Gastrocnemius medialis (tissue), 4 donors: ENCODE data around the gene ACYP1. TPM values are rescaled to one million over a fixed set of nuclear protein-coding genes. Genes with fewer than 3 reads are reported as not detected.
A peak's percentile ranks its signal among the peaks of the same experiment; 100 is the strongest.

Experiments
- ATAC-seq, 2 donors: fragments of 150-250 bp; one replicate each; pipeline ENCODE4 v1.9.1; 2016
- DNase-seq, 2 donors: peaks; one replicate each; pipeline ENCODE4 v3.0.0-alpha.2; 2019
- H3K27ac ChIP-seq, 4 donors: fragments of 200-600 bp; sonication (generic); 1 replicate in 1 of 4; 2 replicates in 3 of 4; pipeline ENCODE4 v1.5.1; 2016 to 2018; ENCODE audit warnings: mild to moderate bottlenecking in 2 of 4, moderate library complexity in 1 of 4
- H3K27me3 ChIP-seq, 3 donors: fragments of 200-600 bp; sonication (generic) in 2 of 3; 1 replicate in 1 of 3; 2 replicates in 2 of 3; pipeline versions ENCODE4 v1.5.1 to v1.6.0; 2016 to 2019; ENCODE audit warnings: mild to moderate bottlenecking in 1 of 3, moderate library complexity in 1 of 3
- H3K36me3 ChIP-seq, 2 donors: fragments of 200-600 bp; sonication (generic) in 1 of 2; one replicate each; pipeline ENCODE4 v1.5.1; 2017 to 2018
- H3K4me1 ChIP-seq, 2 donors: fragments of 200-600 bp; sonication (generic) in 1 of 2; one replicate each; pipeline ENCODE4 v1.5.1; 2016 to 2017; ENCODE audit warnings: mild to moderate bottlenecking in 2 of 2
- H3K4me3 ChIP-seq, 4 donors: fragments of 200-600 bp; sonication (generic) in 3 of 4; 1 replicate in 1 of 4; 2 replicates in 3 of 4; pipeline ENCODE4 v1.5.1; 2016 to 2019; ENCODE audit warnings: mild to moderate bottlenecking in 2 of 4
- H3K9me3 ChIP-seq, 3 donors: fragments of 200-600 bp; sonication (generic) in 2 of 3; 1 replicate in 1 of 3; 2 replicates in 2 of 3; pipeline ENCODE4 v1.5.1; 2016 to 2019
- CTCF ChIP-seq, 5 experiments: fragments of 450-650 bp in 3 of 5; fragments of 200-600 bp in 2 of 5; sonication (generic) in 2 of 5; IDR thresholded peaks in 4 of 5; conservative IDR thresholded peaks in 1 of 5; 1 replicate in 4 of 5; 2 replicates in 1 of 5; pipeline ENCODE4 v1.5.1; 2016 to 2019; ENCODE audit warnings: antibody characterized with exemption in 5 of 5, mild to moderate bottlenecking in 3 of 5, moderate library complexity in 3 of 5
- POLR2A ChIP-seq, 2 donors: fragments of 450-650 bp; IDR thresholded peaks; one replicate each; pipeline ENCODE4 v1.6.1; 2017; ENCODE audit warnings: antibody characterized with exemption in 2 of 2, mild to moderate bottlenecking in 2 of 2, moderate library complexity in 2 of 2
- in situ Hi-C, 4 donors: fragments of 200-750 bp; cut with MboI; loops; one replicate each; pipeline versions ENCODE4 v1.15.0 to v1.8.0; 2017; ENCODE audit warnings: low sequenced_read_pairs in 4 of 4
- intact Hi-C: fragments of 100-400 bp; cut with DNase I; formaldehyde crosslinking; loops from one replicate; pipeline ENCODE4 v1.15.1; 2023; ENCODE audit warnings: low total_unique reads
- total RNA-seq, 4 donors: library from RNA; depleted of rRNA; stranded (reverse); fragments of >200 nt; gene quantifications; one replicate each; pipeline versions ENCODE4 v1.1.0 to v1.2.3, GENCODE V29; 2016

Gene ACYP1
- total RNA-seq, result 10 to 100 TPM; 12.8 to 41.2 (median 22.9) TPM

DNA sequence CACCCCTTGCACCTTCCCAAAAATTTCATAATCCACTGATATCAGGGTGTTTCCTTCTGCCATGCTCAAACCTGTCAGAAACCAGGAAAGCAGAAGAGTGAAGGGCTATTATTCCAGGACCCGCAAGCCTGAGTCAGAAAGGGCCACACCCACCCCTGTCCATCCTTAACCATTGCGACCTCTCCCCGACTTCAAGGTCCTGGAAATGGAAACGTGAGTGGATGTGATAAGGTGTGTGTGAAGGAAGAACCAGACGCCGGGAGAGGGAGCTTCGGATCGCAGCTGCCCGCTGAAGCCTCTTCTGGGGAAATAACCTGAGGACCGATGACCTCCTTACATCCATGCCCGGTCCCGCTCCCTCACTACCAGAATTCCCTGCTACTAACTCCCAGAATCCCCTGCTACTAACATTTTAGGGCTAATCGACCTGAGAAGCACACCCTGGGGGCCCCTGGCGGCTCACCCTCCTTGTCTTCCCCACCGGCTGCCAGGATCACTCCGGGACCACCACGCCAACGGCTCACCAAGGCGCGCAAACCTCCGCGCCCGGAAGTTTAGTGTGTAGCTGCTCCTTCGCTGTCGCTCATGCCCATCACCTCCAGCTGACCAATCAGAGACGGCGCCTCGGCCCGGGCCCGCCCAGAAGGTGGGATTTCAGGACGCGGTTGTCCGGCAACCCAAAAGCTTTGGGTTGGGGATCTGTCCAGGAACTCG is at the start of gene ACYP1:
Gene ACYP1 (minus strand): TSS at position 534 of the 714 bp plus-strand sequence. CDS start 471 bp downstream, at position 63.
- DNase-seq (peak; percentile 89 to 94), ATAC-seq (peak; percentile 92)
- H3K36me3 ChIP-seq, result no peaks in the 10 kb centered on the region
- H3K9me3 ChIP-seq, result no peaks in the 10 kb centered on the region
- peak within 1 kb of the TSS; percentile 74 to 84 (median 81) for H3K27ac ChIP-seq
- in situ Hi-C loops (no loop called here), intact Hi-C loops (loop anchor here (2.0 kb wide), 1 partner anchor 13 kb away; the partner anchor contains the start of gene MLH3)
- H3K4me1 ChIP-seq, result peaks cover 33 to 36% of the 10 kb centered on the region in 2 donors
- no peaks in the 10 kb centered on the region for H3K27me3 ChIP-seq
- TF ChIP-seq CTCF (IDR thresholded peaks at IDR 0.05 in 4 of 5, conservative IDR thresholded peaks at IDR 0.05 in 1 of 5) (no peak), POLR2A (IDR thresholded peaks at IDR 0.05) (no peak)
- peak within 1 kb of the TSS; percentile 66 to 88 (median 78) for H3K4me3 ChIP-seq

DNA sequence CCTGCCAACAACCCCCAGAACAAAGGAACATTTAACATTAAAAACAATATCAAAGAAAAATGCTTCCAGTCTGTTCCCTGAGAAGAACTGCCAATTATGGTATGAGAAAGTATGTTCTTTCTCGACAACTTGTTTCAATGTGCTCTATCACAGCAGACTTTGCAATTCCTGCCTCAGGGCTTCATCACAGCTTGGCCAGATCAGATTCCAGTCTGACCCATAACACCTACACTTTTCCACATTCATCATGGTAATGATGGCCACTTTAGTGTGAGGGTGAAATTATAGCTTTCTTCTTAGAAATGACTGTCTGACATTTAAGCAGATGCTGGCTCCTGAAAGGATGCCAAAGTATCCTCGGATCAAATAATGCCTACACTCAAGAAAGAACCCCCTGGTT is 46.1 kb upstream of the ACYP1 start:
- Histone ChIP-seq H3K27ac (no peak overlapping the region), H3K27me3 (no peaks in the 10 kb centered on the region), H3K4me1 (no peaks in the 10 kb centered on the region), H3K4me3 (no peak overlapping the region), H3K36me3 (peaks cover 2 to 100% of the 10 kb centered on the region in 2 donors), H3K9me3 (no peaks in the 10 kb centered on the region)
- TF ChIP-seq CTCF (IDR thresholded peaks at IDR 0.05 in 4 of 5, conservative IDR thresholded peaks at IDR 0.05 in 1 of 5) (no peak), POLR2A (IDR thresholded peaks at IDR 0.05) (no peak)
- DNase-seq (no peak), ATAC-seq (no peak)
- intact Hi-C loops (no loop called here), in situ Hi-C loops (no loop called here)

- H3K36me3 ChIP-seq, result peaks cover 0 to 91% of the 10 kb centered on the region in 2 donors
- H3K27ac ChIP-seq, result no peak overlapping the region
- H3K9me3 ChIP-seq, result no peaks in the 10 kb centered on the region
- ATAC-seq (no peak), DNase-seq (no peak)
- no peaks in the 10 kb centered on the region for H3K27me3 ChIP-seq
- intact Hi-C loops (no loop called here), in situ Hi-C loops (no loop called here)
- no peaks in the 10 kb centered on the region for H3K4me1 ChIP-seq
- H3K4me3 ChIP-seq, result no peak overlapping the region
- TF ChIP-seq POLR2A (IDR thresholded peaks at IDR 0.05) (no peak), CTCF (IDR thresholded peaks at IDR 0.05 in 4 of 5, conservative IDR thresholded peaks at IDR 0.05 in 1 of 5) (no peak)
Measured at GRCh38 chr14:75107186-75107585, 43.4 kb upstream of the ACYP1 start.

DNA sequence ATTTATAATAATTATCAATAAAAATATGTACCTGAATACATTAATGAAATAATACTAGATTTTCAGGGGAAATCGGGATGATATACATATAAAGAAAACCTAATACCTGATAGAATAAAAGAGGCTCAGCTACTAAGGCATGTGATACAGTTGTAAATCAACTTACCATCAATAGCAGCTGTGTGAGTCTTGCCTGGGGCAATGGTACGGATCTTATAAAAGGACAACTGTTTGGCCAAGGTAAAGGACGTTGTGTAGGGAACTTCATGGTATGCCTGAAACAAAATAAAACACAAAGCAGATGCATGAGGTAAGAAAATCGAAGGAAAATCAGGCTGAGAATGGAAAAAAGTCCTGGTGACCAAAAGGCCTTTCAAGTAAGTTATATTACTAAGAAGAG is 37.7 kb upstream of the ACYP1 start:
- no peak for TF ChIP-seq POLR2A (IDR thresholded peaks at IDR 0.05)
- TF ChIP-seq CTCF (IDR thresholded peaks at IDR 0.05 in 4 of 5, conservative IDR thresholded peaks at IDR 0.05 in 1 of 5), result no peak
- ATAC-seq (no peak), DNase-seq (no peak)
- no peak overlapping the region for H3K27ac ChIP-seq
- in situ Hi-C loops, result no loop called here
- intact Hi-C loops, result no loop called here
- no peaks in the 10 kb centered on the region for H3K9me3 ChIP-seq
- no peak overlapping the region for H3K4me3 ChIP-seq
- H3K36me3 ChIP-seq, result peaks cover 0 to 71% of the 10 kb centered on the region in 2 donors
- no peaks in the 10 kb centered on the region for H3K27me3 ChIP-seq
- H3K4me1 ChIP-seq, result peaks cover 29% of the 10 kb centered on the region in 2 donors
